Suprapubic skin (tissue), 4 donors: ENCODE data around the gene CWC15.

Source experiments
- CTCF ChIP-seq, 2 donors: fragments of 200-600 bp in 1 of 2; fragments of 450-650 bp in 1 of 2; sonication (generic) in 1 of 2; IDR thresholded peaks; one replicate each; pipeline ENCODE4 v1.5.1; 2016 to 2019; ENCODE audit warnings: antibody characterized with exemption in 2 of 2, mild to moderate bottlenecking in 1 of 2, moderate library complexity in 1 of 2
- EP300 ChIP-seq: sonication (generic); formaldehyde crosslinking; IDR thresholded peaks from one replicate; pipeline ENCODE4 v1.6.1; 2017; ENCODE audit warnings: antibody characterized with exemption
- POLR2A ChIP-seq, 2 donors: fragments of 450-650 bp; IDR thresholded peaks; one replicate each; pipeline ENCODE4 v1.6.1; 2017; ENCODE audit warnings: antibody characterized with exemption in 2 of 2, mild to moderate bottlenecking in 2 of 2, moderate library complexity in 2 of 2
- POLR2AphosphoS5 ChIP-seq, 3 donors: sonication (generic); formaldehyde crosslinking; IDR thresholded peaks; one replicate each; pipeline ENCODE4 v1.6.1; 2017; ENCODE audit warnings: antibody characterized with exemption in 3 of 3

- TF ChIP-seq CTCF (IDR thresholded peaks at IDR 0.05) = no peak
- no peak for TF ChIP-seq POLR2A (IDR thresholded peaks at IDR 0.05)
- no peak for TF ChIP-seq POLR2AphosphoS5 (IDR thresholded peaks at IDR 0.05)
- no peak for TF ChIP-seq EP300
These were observed 40.9 kb downstream of the CWC15 start for GRCh38 chr11:94932503-94932902.
